ENCODE measurements around the gene METTL25B.

GRCh38 chr1:156746406-156746727 is 18.1 kb downstream of the METTL25B start:
- TF ChIP-seq CTCF (conservative IDR thresholded peaks at IDR 0.05; ENCODE audit: low read depth, low read length) (no peak), EZH2phosphoT487 (IDR thresholded peaks at IDR 0.05; ENCODE audit: borderline replicate concordance, low read length) (no peak), EZH2 (IDR thresholded peaks at IDR 0.05; ENCODE audit: low read length, unreplicated experiment) (no peak)
